Cortex of kidney (tissue), 1 donor: ENCODE data around the gene FAM181A.

Experiments
- DNase-seq: peaks from one replicate; lab custom pipeline; 2025; lab: John Stamatoyannopoulos, UW

The FAM181A gene

GRCh38 chr14:93962701-93963601 lies 35.8 kb downstream of the FAM181A start:
- no peak for DNase-seq

GRCh38 chr14:93963692-93964091 lies 36.5 kb downstream of the FAM181A start:
- no peak for DNase-seq

DNA sequence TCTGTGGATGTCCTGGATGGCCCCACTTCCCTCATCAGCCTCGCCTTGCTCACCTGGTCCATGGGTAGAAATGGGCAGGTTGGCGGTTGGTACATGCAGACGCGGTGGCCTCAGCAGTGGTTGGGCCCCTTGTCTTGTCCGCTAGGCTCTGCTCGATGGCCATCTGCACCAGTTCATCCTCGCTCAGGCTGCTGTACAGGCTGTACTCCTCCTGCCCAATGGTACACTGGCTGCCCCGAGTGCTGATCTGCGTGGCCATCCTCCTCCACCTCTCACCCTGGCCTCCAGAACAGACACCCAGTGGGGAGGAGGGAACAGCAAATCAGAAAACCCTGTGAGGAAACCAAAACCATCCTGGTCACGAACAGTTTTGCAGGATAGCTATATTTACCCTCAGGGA lies 37.1 kb downstream of the FAM181A start:
- no peak for DNase-seq

GRCh38 chr14:93964820-93965286 lies 37.7 kb downstream of the FAM181A start:
- DNase-seq: no peak

- no peak for DNase-seq
Measured at GRCh38 chr14:93965287-93965821, 38.2 kb downstream of the FAM181A start.

GRCh38 chr14:93965946-93966474 lies 38.9 kb downstream of the FAM181A start:
- no peak for DNase-seq

DNA sequence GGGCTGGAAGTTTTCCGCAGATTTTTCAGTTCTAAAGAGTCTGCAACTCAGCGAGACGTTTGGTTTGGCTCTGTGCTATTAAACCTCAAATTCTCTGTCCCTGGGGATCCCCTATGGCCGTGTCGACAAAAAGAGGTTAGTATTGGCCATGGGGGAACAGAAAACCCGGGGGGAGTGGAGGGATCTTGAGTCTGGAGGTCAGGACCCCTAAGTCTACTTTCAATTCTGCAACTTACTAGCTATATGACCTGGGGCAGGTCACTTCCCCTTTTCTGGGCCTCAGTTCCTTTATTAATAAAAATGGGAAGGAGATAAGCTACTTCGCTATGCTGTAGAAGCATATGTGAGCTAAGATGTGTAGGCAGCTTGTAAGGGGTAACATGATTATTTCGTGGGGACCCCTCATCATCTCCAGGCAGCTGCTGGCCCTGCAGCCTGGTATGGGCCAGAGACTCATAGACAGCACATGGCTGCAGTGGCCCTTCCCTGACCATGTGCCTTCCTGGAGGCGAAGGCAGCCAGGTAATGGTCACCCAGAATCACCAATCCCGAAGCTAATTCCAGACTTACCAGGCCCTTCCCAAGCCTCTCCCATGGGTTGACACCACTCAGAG lies 40.6 kb downstream of the FAM181A start:
- DNase-seq: no peak

- no peak for DNase-seq
Measured at GRCh38 chr14:93969082-93969828, 42.1 kb downstream of the FAM181A start.

DNA sequence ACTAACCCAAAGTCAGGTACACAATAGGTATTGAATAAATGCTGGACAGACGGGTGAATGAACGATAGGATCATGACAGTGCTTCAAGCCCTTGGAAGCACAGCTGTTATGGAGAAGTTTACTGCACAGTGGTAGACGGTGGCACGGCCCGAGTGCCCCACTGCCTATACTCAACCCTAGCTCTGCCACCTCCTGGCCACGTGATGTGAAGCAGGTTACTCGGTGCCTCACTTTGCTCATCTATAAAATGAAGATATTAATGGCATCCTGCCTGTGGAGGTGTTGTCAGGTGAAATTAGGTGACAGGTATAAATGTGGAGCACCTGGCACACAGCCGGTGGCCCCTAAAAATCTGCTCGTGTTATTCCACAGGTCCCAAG lies 43.4 kb downstream of the FAM181A start:
- no peak for DNase-seq

DNA sequence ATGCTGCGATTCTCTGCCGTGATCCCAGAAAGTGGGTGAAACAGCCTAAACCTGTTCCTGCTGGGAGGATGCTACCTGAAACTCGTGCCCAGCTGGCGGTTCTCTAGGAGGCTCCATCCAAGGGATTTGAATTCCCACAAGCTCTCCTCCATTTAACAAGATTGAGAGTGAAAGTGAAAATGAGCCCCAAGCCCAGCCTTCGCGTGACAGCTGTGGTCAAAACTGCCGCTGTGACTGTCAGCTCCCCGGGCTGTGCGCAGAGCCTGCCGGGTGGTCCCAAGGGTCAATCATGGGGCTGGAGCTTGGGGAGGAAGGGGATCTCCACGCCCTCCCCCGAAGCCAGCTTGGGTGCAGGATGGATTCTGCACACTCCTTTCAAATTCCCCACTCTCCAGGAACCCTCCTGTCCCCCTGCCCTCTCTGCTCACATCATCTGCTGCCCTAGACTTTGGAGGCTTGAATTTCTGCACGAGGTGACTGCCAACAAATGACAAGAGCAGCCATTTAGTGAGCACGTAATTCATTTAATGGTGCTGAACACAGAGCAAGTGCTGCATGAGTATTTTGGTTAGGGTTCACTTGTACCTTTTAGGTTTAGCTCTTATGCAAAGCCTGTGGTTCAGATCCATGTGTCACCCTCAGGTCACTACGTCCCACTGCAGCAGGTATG lies 44.0 kb downstream of the FAM181A start:
- no peak for DNase-seq

DNA sequence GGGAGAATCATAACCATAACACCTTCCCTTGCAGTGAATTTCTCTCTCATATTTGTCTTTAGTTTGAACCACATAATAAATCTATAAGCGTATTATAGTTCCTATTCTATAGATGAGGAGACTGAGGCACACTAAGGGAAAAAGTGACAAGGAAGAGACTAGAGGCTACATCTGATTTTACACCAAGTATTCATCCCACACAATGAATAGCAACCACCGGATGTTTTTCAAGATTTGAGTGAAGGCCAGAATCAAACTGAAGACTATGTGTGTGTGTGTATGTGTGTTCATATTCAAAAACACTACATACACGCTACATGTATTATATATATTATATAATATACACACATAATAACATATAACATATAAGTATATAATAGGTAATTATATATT lies 44.5 kb downstream of the FAM181A start:
- no peak for DNase-seq

DNA sequence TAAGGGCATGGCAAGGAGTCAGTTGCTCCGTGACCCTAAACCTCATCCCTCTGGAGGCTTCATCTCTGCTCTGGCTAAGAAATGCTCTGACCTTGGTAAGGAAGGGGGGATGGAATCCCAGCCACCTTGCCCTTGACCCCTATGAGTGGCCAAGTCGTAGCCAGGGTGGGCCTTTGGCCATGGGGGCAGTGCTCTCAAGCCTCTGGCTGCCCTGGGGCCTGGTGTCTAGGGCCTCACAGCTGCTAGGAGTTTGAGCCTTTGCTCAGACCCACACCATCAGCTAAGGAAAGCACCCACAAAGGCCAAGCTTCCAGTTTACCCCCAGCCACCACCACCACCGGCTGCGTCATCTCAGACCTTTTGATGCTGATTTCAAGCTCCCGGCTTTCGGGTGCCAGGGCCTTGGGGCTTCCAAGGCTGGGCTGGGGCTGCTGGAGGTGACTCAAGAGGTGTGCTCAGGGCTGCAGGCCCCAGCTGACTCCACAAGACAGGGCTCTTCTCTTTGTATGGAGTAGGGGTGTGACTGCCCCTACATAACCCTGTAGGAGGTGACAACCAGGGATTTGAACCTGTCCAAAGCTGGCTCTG lies 45.6 kb downstream of the FAM181A start:
- DNase-seq: no peak

GRCh38 chr14:93973607-93974006 lies 46.5 kb downstream of the FAM181A start:
- no peak for DNase-seq

DNA sequence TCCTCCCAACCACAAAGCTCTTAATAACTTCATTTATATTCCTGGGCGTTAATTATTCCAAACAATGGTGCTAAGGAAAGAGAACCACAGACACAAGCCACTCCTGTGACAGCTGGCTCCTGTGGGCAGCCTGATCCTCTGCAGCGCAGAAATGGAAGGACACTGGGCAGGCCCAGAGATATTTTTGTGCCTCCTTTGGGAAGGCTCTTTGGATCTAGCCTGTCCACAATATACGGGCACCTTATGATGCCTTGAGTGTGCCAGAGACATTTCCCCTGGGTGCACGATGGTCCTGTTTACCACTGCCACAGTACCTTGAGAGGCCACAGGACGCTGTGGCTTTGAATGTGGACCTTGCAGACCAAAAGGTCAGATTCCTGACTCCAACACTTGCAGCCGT lies 47.2 kb downstream of the FAM181A start:
- DNase-seq: no peak

DNA sequence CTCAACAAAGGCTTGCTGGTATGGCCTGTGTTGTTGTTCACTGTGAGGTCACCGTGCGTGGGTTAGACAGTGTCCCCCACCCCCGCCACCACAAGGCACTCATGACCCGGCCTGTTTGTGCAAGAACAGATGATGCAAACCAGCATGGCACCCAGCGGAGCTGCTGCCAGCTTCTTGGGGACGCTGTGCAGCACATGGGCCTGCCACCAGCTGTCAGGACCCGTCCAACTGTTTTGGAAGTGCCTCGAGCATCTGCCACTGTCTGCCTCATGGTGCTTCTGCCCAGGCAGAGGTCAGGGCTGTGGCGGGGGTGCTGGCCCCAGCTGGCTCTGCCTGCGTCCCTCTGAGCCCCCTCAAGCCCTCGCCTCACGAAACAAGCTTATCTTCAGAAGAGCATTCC lies 47.7 kb downstream of the FAM181A start:
- no peak for DNase-seq

GRCh38 chr14:93975791-93976476 lies 48.8 kb downstream of the FAM181A start:
- DNase-seq: no peak

- DNase-seq: no peak
Measured at GRCh38 chr14:93976477-93977057, 49.4 kb downstream of the FAM181A start, which contains the start of gene ASB2. Gene ASB2 (minus strand): TSS chr14:93976570. CDS start chr14:93964539, 12,031 bp downstream.

DNA sequence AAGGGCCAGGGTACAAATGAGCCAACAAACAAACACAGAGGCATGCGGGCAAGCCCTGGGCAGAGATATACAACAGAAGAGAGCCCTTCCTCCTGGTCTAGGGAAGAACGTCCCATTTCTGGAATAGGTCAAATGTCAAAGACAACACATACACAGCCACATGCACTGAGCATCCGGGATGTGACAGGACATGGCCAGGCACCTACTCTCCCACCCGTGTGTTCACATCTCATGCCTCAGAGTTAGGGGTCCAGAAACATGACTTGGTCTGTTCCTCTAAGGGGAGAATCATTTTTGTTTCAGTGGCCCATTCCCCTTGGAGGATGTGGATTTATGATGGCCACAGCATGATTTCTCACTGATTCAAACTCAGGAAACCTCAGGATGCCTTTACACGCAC lies 50.0 kb downstream of the FAM181A start:
- DNase-seq: no peak

DNA sequence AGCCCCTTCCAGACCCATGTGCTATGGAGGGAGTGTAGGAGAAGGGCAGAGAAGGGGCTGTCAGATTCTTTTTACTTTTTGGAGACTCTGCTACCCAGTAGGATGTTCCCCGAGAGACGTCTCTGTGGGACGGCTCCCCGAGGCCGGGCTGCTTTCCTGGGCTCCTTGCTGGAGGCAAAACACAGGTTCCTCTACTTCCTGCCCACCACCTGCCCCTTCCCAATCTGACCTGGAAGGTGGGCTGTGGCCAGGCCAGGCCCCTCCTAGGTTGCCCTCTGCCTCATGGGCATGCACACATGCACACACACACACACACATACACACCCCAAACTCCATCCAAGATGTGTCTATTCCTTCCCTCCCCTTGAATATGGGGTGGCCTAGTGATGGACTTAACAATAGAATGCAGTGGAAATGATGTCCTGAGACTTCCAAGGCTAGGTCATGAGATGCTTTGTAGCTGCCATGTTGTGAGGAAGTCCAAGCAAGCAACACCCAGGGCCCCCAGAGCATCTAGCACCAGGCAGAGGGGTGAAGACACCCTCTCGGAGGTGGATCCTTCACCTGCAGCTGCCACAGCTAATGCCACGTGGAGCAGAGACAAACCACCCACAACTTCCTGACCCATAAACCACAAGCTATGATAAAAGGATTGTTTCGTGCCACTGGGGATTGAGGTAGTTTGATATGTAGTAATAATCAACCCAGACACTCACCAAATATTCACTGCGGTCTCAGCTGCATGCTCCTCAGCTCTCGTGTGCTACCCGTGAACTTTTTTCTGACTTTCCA lies 50.8 kb downstream of the FAM181A start:
- no peak for DNase-seq
